M059J (cell line): ENCODE results near the gene TCP11X1. TPM values are rescaled to one million over a fixed set of nuclear protein-coding genes. Genes with fewer than 3 reads are reported as not detected.
"Not testable (repeated sequence)": the region's sequence is repeated elsewhere in the genome, so short reads cannot be mapped to it uniquely, and the experiment has no call there.

ENCODE experiments used
- DNase-seq: peaks from one replicate; pipeline ENCODE4 v3.0.0-alpha.2; 2012; ENCODE audit warnings: low read depth
- total RNA-seq: library from RNA; depleted of rRNA; stranded (reverse); fragments of >200 nt; shearing (Covaris generic); gene quantifications from 2 replicates; pipeline ENCODE4 v1.2.3, GENCODE V29; 2014; rRNA removed

TCP11X1 gene
- total RNA-seq, result not detected in 2 replicates

DNA sequence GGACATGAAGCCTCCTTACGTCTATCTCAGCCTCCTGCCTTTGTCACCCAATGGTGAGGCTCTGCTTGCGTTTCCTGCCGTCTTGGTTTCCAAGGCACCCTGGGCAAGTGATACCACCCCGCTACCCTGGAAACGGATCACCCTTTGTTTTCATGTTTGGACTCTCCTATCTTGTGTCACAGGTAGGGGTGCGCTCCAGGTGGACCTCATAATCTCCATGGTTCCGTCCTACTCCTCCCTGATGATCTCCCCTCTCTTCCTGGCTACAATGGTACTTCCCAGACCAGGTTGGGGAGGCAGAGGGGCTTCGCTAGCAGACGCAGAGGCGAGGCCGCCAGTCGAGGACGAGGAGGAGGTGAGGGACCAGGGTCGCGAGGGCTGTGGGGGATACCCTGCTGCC lies at the start of gene TCP11X1:
TSS of gene TCP11X1 (plus strand) at position 316 of the 400 bp plus-strand sequence.
- not testable (repeated sequence) for DNase-seq

DNA sequence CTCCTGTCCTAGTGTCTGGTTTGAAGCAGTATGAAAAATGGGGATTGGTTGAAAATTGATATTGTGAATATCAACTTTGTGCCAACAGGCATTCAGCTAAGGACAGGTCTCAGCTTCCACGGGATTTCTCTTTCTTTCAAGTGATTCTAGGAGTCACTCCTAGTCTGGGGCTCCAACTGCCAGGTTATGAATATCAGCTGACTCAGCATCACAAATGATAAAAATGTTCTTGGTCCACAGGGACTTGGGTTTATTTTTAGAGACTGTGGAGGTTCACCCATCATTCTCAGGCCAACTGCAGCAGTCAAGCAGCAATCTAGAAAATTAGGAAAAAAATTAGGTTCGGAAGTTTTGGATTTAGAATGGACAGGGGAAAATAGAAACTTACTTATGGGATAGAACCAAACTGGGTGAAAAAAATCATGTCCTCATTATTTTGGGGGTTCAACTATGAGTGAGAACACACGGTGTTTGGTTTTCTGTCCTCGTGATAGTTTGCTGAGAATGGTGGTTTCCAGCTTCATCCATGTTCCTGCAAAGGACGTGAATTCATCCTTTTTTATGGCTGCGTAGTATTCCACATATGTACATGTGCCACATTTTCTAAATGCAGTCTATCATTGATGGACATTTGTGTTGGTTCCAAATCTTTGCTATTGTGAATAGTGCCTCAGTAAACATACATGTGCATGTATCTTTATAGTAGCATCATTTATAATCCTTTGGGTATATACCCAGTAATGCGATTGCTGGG lies 29.0 kb upstream of the TCP11X1 start:
- DNase-seq, result no peak

DNA sequence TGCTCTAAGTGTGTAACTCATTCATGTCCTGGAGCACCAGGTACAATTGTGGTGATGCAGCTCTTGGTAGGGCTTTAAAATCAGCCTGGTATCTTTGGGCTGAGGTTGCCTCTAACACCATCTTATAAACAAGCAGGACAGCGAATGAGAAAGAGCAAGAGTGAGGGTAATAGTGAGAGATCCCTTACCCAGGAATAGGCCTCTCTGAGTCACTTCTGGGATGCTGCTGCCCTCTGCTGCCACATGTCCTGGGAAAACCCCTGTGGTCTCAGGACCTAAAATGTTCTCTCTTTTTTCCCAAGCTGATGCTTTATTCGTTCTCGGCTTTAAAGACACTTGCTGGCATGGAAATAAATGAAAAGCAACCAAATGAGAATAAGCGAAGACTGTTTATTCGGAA lies 7.2 kb upstream of the TCP11X1 start:
- not testable (repeated sequence) for DNase-seq

DNA sequence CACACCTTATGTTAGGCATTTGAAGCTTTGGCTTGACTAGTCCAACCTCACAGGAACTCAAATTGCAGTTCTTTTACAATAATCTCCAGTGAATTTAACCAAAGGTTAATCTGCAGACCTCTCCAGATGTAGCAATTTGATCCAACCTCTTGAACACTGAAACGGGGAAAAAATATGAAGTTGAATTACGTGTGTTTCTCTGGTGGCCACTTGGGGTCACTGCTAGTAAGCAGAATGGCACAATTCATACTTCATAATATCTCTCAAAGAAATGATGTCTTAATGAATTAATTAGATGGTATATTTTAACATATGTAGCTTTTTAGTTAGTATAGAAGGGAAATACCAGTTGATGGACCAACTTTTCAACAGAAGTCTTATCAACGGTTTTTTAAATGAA lies 1.4 kb downstream of the TCP11X1 start:
- not testable (repeated sequence) for DNase-seq

DNA sequence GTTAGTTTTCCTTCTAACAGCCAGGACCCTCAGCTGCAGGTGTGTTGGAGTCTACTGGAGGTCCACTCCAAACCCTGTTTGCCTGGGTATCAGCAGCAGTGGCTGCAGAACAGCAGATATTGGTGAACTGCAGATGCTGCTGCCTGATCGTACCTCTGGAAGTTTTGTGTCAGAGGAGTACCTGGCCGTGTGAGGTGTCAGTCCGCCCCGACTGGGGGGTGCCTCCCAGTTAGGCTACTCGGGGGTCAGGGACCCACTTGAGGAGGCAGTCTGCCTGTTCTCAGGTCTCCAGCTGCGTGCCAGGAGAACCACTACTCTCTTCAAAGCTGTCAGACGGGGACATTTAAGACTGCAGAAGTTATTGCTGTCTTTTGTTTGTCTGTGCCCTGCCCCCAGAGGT lies 20.6 kb downstream of the TCP11X1 start:
- not testable (repeated sequence) for DNase-seq

DNA sequence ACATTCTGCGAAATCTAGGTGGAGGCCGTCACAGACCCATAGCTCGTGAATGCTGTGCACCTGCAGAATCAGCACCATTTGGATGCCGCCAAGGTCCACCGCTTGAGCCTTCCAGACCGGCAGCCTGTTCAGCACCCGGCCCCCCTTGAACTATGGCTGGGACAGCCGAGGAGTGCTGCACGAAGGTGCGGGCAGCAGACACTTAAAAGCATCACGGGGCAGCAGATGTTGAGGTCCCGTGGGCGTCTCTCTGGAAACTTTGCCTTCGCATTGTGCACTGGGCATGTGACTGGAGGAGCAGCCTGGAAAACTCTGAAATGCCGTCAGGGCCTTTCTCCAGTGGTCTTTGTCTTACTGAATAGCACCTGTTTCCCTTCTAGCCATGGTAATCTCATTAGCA lies 25.2 kb downstream of the TCP11X1 start:
- DNase-seq, result not testable (repeated sequence)

DNA sequence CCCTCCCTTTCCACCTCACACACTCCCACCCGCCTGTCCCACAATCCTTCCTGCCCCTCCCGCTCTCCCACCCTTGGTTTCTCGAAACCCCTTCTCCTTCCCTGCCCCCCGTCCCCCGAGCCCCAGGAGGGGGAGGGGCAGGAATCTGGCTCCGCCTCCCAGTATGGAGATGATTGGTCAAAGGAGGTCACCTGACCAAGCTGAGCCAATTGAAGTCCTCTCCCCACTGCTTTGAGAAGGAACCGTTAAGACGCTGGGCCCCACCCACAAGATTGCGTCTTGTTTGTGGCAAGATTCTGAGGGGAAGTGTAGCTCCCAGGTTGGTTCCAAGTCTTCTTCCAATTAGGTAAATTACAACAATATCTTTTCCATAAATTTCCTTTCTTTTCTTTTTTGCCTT lies 31.8 kb downstream of the TCP11X1 start, which contains the start of gene NXF2:
TSS of gene NXF2 (plus strand) at position 275 of the 400 bp plus-strand sequence. CDS start 59,912 bp downstream, outside the sequence.
- DNase-seq, result not testable (repeated sequence)

DNA sequence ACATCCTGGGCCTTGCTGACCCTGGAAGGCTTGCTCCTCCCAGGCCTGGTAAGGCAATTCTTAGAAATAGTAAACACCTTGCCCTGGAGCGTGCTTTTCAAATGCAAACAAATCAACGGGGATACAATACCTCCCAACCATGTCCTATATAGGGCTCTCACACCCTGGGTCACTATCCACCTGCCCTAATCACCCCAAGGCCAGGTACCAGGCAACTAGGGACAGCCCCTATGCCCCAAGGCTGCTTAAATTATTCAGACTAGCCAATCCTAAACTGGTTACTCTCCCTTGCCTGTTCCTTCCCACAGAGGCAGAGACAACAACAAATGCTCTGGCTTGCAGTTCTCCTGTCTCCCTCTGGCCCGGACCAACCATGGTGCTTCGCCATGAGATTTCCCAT lies 57.1 kb downstream of the TCP11X1 start:
- DNase-seq, result not testable (repeated sequence)

Other genes with a start within 250 kb of the TCP11X1 start
- 3.8 and 6.8 TPM in 2 replicates for gene TCEAL2, start 89.6 kb upstream of the TCP11X1 start, total RNA-seq
- not detected in 2 replicates for gene TCEAL6, start 72.8 kb upstream of the TCP11X1 start, total RNA-seq
- gene BEX5, start 59.3 kb upstream of the TCP11X1 start, total RNA-seq, result 1.4 TPM in 2 replicates
- gene NXF2, start 31.9 kb downstream of the TCP11X1 start, total RNA-seq, result 0.42 TPM in 1 of 2 replicates, not detected in the other
- gene NXF2B, start 224.7 kb downstream of the TCP11X1 start, total RNA-seq, result 0.02 and 0.42 TPM in 2 replicates